ENCODE results near the gene PAX8.

Gene PAX8

GRCh38 chr2:113175042-113175628 lies 103.6 kb downstream of the PAX8 start:
- Histone ChIP-seq H3K27ac (no peak overlapping the region), H3K4me3 (peak overlapping the region; percentile 57)
- DNase-seq (ENCODE audit: low spot score), result no peak

GRCh38 chr2:113174376-113174750 lies 104.4 kb downstream of the PAX8 start:
- no peak for DNase-seq (ENCODE audit: low spot score)
- Histone ChIP-seq H3K4me3 (peak overlapping the region; percentile 57), H3K27ac (peak overlapping the region in 1 of 2 donors; percentile 60)
- no peak for TF ChIP-seq CTCF (IDR thresholded peaks at IDR 0.05)

More at GRCh38 chr2:113175042-113175628, 103.6 kb downstream of the PAX8 start:
- TF ChIP-seq CTCF (IDR thresholded peaks at IDR 0.05), result no peak

GRCh38 chr2:113173542-113174375 lies 105.0 kb downstream of the PAX8 start, which contains the start of gene PSD4:
Gene PSD4 (plus strand): TSS chr2:113173971. CDS start chr2:113182457, 8,486 bp downstream.
- TF ChIP-seq CTCF (IDR thresholded peaks at IDR 0.05), result no peak
- H3K4me3 ChIP-seq, result peak within 1 kb of the TSS; percentile 57
- H3K27ac ChIP-seq, result peak within 1 kb of the TSS; percentile 27 to 60
- DNase-seq (ENCODE audit: low spot score), result no peak

- DNase-seq (ENCODE audit: low spot score), result no peak
- Histone ChIP-seq H3K4me3 (no peak overlapping the region), H3K27ac (peak overlapping the region in 1 of 2 donors; percentile 27)
Observed at GRCh38 chr2:113172721-113173541, 105.8 kb downstream of the PAX8 start.

GRCh38 chr2:113171334-113172075 lies 107.2 kb downstream of the PAX8 start:
- Histone ChIP-seq H3K4me3 (no peak overlapping the region), H3K27ac (no peak overlapping the region)
- no peak for TF ChIP-seq CTCF (IDR thresholded peaks at IDR 0.05)
- DNase-seq (ENCODE audit: low spot score), result no peak

More at GRCh38 chr2:113172721-113173541, 105.8 kb downstream of the PAX8 start:
- TF ChIP-seq CTCF (IDR thresholded peaks at IDR 0.05), result no peak

GRCh38 chr2:113169586-113169985 lies 109.1 kb downstream of the PAX8 start:
- no peak for TF ChIP-seq CTCF (IDR thresholded peaks at IDR 0.05)
- DNase-seq (ENCODE audit: low spot score), result peak; percentile 4
- H3K27ac ChIP-seq, result no peak overlapping the region
- H3K4me3 ChIP-seq, result no peak overlapping the region

Data from coronary artery (tissue), 2 donors.